ENCODE data around the gene CCDC24.

- no peak for TF ChIP-seq CTCF (IDR thresholded peaks at IDR 0.05; ENCODE audit: low read depth, low read length, missing input control)
- no peak for TF ChIP-seq FOXA1 (IDR thresholded peaks at IDR 0.05)
- no peak for TF ChIP-seq TAF1 (conservative IDR thresholded peaks at IDR 0.05)
- TF ChIP-seq SP1 (IDR thresholded peaks at IDR 0.05): no peak
- TF ChIP-seq RAD21 (IDR thresholded peaks at IDR 0.05): no peak
- no peak for TF ChIP-seq YY1 (IDR thresholded peaks at IDR 0.05)
These were observed 261 bp upstream of the CCDC24 start for GRCh38 chr1:43991200-43991475.
